NCI-H146 treated with DMSO at 0.1 percent for 48 hours (cell line): ENCODE data around the gene GUK1.
"Not testable (repeated sequence)": the region's sequence is repeated elsewhere in the genome, so short reads cannot be mapped to it uniquely, and the experiment has no call there.

Experiments
- DNase-seq: peaks from one replicate; lab custom pipeline; 2025; ENCODE audit not compliant: unreplicated experiment; lab: John Stamatoyannopoulos, UW

Gene GUK1

DNA sequence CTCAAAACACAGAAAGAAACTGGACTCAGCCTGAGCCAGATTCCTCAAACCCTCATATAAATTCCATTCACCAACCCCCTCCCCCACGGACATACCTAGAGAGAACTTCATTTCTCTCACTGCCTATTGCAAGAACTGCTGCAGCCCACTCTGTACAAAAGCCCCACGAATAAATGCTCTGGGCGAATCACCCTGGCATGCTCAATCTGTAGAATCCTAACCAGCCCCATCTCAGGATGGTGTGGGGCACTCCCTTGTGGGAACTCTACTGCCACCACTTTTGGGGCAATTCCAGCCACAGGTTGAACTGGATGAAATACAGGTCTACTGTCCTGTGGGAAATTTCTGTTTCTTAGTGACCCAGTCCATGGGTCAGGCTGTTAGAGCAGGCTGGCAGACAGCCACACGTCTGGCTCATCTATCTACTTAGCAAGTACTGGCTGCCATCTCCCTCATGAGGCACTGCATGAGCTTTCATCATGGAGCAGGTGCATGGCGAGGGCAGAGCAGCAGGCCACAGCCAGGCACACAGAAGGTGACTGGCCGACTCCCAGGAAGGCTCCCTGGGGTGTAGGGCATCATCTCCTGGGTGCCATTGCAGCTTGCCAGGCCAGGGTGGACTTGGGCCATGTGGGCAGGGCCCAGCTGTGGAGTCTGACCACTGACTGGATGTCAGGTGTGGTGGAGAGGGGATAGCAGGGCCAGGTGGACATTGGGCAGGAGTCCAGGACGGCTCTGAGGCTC lies 35.4 kb upstream of the GUK1 start:
- no peak for DNase-seq

DNA sequence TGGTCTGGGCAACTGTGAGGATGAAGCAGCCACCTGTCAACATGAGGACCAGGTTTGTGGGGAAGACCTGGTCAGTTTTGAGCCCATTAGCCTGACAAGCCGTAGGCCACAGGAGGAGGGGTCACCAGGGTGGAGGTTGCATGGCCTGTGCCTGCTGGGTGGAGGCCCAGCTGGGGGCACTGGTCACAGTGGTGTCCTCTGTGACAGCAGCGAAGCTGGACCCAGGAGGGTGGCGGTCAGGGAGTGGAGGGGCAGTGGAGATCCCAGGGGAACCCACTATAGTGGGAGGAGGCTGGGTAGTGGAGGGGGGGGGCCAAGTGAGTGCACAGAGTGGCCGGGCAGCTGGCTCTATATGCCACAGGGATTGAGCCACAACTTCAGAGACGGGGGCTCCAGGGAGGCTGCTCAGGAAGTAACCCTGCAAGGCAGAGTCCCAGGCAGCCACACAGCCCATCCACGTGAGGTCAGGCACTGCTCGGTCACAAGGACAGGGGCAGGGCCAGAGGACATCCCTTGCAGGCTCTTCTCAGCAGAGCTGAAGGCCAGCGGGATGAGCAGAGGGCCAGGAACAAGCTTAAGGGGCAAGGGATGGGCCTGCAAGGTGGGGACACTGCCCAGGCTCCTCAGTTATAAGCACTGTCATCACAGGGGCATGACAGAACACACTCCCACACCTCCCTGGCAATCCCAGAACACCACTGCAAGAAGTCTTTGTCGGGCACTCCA lies 34.6 kb upstream of the GUK1 start:
- no peak for DNase-seq

DNA sequence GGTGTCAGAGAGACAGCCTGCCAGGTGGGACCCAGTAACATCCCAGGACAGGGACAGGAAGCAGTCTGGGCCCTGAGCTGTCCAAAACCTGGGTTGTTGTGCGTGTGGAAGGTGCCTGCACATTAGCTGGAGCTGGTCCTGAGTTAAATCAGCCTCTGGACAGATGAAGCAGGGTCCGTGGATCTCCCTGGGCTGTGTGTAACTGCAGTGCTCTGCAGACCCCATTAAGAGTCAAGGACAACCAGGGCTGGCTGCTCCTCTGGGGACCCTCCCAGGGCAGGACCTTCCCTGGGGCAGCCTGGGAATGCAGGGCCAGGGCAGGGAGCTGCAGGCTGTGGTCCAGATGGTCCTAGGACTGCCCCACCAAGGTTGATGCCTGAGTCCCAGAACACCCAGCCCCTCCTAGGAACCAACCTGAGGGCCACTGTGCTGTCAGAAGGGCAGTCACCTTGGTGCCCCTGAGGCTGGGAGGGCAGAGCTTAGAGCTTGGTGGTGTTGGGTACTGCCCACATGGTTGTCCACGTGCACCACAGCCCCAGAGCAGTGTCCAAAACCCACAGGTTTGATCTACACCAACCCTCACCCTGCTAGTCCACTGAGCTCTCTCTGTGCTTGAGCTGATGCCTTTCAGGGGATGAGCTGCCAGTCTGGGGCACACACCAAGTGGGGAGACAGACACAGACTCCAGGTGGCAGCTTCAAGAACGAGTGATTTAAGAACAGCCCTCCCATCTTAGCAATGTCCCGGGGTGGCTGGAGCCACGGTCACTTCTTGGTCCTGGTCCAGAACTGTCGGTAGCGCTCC lies 33.9 kb upstream of the GUK1 start:
- no peak for DNase-seq

DNA sequence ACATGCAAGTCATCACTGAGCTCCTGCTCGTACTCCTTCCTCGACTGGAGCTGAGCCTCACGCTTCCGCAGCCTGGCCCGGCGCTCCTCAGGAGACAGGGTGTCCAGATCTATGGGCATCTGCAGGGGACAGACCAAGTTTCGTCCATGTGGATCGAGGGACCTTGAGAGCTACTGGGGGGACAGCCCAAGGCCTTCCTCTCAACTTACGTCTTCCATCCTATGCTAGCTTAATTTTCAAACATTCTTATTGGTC lies 33.4 kb upstream of the GUK1 start:
- DNase-seq, result no peak

DNA sequence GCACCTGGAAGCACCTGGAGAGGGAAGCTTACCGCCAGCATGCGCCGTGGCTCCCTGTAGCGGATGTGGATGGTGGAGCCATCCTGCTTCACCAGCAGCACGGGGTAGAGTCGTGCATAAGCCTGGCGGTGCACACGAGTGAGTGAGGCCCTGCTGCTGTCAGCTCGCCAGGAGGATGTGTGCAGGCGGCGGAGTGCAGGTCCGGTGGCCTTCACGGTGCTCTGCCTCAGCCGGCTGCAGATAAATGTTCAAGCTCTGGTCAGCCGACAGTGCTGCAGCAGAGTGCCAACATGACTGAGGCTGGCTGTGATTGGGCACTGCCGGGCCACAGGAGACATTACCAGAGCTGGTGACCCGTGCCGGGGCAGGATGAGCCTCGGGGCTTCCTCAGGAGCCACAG lies 32.4 kb upstream of the GUK1 start:
- no peak for DNase-seq

DNA sequence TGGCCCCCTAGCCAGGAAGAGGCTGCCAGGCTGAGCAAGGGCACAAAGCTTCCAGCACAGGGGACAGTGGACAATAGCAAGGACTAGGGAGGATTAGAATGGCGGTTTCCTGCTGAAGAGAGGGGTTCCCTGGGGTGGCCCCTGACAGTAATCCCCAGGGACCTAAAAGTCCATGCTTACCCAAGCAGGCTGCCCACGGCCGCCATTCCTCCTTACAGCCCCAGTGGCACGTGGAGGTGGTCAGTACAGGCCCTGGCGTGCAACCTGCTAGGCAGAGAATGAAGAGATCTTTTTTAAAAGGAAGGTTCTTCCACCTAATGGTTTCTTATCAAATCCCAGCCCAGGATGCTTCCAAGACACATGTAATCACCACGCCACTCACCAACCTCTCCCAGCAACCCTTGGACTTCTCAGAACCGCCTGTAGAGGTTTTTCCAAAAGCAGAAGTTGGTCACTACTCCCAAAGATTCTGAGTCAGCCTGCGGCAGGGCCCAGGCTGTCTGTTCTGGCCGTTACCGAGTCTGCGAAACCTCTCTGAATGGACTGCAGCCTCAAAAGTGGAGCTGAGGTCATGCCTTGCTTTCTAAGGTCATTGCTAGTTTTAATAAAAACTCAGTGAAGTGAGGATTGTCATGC lies 31.9 kb upstream of the GUK1 start:
- DNase-seq, result no peak

DNA sequence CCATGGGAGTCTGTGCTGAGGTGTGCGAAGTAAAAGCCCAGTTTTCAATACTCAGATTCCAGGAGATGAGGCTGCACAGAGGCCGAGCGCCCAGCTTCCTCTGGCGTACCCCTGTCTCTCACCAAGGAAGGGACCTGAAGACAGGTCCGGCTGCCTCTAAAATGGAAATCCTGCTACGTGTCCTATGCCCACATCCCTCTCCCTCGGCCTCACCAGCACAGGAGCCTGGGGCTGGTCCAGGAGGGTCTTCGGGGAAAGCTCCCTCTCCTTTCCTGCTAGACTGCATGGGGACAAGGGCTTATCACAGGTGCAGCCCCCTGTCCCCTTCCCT lies 31.4 kb upstream of the GUK1 start:
- DNase-seq, result no peak

DNA sequence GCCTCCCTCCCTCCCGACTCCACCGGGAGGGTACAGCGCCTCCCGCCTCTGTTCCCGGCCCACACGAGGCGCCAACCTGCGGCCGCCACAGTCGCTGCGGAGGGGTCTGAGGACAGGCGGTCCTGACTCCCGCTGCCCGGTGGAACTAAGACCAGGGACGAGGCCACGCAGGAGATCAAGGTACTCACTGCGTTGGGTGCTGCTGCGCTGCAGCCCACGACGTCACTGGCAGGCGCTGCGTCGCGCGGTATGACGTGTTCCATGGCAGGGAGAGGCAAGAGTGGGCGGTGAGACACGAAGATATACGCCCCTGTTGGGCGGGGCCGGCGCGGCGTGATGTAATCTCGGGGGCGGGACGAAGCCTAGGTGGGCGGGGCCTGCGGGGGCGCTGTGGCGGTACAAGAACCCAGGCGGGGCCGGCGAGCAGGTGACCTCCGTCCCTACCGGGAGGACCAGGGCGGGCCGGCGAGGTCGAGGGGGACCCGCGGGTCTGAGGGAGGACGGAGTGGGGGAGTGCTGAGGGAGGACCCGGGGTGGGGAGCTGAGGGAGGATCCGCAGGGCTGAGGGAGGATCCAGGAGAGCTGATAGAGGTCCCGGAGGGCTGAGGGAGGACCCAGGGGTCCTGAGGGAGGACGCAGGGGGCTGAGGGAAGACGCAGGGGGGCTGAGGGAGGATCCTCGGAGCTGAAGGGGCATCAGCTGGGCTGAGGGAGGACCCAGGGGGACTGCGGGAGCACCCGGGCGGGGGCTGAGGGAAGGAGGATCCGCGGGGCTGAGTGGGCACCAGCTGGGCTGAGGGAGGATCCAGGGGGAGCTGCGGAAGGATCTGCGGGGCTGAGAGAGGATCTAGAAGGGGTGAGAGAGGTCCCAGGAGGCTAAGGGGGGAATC lies 30.8 kb upstream of the GUK1 start, which contains the start of gene MRPL55:
TSS of gene MRPL55 (minus strand) at position 227 of the 889 bp plus-strand sequence. CDS start 1,039 bp downstream, outside the sequence.
- DNase-seq, result peak; percentile 84

DNA sequence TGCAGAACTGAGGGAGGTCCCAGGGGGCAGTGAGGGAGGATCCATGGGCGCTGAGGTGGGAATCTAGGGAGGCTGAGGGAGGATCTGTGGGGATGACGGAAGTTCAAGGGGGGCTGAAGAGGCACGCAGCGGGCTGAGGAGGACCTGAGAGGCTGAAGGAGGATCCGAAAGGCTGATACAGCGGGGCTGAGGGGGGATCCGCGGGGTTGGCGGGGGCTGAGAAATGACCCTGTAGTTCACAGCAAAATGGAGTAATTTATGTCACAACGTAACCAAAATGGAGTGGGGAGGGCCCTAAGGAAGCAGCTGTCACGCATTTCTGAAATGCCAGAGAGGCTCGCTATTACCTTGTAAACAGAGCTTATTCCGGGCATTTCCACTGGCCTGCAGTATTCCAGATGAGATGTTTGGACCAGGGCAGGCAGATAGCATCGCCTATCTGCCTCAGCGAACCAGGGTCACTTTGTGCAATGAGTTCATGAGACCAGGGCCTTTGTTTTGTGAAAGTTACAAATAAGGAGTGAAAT lies 30.1 kb upstream of the GUK1 start:
- DNase-seq, result peak; percentile 13

DNA sequence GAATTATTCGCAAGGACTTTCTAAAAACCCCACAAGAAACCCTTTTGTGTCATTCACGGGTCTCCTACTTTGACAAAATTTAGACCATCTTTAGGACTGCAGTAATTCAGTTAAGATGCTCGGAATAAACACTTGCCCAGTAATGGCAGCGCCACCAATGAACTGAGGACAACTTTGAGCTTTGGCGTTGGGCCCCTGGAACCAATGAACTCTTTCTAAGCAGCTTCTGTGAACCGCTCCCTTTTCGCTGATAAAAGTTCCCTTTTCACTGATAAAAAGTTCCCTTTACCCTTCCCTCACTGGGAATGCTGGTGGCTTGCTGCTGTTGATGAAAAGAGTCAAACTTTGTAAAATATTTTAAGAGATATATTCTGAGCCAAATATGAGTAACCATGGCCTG lies 29.5 kb upstream of the GUK1 start:
- no peak for DNase-seq

DNA sequence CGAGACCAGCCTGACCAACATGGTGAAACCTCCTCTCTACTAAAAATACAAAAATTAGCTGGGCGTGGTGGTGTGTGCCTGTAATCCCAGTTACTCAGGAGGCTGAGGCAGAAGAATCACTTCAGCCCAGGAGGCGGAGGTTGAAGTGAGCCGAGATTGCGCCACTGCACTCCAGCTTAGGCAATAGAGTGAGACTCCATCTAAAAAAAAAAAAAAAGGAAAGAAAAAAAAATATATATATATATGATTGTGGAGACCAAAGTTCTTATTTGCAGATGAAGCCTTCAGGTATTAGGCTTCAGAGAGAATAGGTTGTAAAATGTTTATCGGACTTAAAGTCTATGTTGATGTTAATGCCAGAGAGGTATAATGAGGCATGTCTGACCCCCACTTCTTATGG lies 28.8 kb upstream of the GUK1 start:
- DNase-seq, result not testable (repeated sequence)

DNA sequence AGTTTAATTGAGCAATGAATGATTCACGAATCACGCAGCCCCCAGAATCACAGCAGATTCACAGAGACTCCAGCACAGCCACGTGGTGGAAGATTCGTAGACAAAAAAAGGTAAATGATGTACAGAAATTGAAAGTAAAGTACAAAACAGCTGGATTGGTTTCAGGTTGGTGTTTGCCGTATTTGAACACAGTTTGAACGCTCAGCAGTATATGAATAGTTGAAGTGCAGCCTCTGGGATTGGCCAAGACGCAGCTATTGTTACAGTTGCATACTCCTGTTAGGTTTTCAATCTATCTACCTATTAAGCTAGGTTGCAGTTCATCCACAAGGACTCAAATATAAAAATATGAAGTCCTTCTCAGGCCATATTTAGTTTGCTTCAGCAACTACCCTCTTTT lies 27.9 kb upstream of the GUK1 start:
- DNase-seq, result no peak

DNA sequence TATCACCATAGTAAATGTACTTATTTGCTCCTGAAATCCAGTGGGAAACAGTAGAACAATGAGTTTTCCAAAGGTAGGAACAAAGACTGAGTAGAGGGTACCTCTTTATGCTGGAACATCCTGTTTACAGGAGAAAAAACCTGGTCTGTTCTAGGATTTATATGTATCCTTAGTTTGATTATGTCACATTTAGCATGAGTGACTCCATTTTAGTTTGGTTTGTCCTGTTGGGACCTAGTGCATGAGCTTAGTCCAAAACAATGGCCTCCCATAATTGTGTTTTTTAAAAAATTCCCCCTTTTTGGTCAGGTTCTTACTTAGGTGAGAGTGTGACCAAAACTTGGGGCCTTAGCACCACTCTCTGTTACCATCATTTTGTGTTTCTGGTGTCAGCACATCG lies 27.5 kb upstream of the GUK1 start:
- no peak for DNase-seq

DNA sequence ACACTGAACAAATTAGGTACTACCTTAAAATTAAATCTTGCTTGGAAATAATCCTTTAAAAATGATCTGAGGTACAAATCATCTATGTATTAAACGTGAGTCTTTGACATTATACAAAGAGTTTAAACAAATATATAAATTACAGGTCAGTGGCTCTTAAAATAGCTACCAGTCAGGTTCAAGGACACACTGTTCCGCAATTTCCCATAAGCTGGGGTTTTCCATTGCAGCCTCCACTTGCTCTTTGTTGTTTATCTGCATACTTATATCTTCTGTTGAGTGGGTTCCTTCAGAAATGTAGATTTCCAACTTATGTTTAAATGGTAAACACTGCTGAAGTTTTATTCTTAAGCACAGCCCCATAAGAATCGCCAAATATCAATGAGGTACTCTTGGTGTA lies 25.3 kb upstream of the GUK1 start:
- DNase-seq, result no peak

DNA sequence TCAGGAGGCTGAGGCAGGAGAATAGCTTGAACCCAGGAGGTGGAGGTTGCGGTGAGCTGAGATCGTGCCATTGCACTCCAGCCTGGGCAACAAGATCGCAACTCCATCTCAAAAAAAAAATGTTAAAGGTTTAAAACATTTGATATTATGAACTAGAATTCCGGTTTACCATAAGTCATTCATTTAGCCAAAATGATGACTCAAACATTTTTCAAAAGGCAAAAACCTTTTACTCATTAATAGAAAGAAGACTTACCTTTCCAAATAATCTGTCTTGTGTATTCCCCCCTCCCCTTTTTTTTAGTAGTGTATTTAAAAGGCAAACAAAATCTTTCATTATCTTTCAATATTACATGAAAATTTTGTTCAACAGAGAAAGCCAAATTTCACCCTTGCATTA lies 22.7 kb upstream of the GUK1 start:
- DNase-seq, result no peak

DNA sequence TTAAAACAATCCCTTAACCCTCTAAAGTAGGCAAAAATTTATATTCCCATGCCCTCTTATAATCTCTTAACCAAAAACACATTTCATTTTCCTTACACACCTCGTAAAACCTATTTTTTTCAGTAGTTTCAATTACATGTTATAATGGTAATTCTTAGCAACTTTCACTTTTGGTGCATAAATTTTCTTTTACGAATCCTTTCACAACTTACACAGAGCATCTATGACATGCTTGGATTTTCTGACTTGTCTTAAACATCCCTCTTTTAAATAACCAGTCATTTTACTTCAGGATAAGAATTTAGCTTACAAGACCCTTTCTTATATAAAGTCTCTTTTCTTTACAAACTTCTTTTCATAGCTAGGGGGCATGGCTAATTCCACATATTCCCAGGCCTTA lies 22.0 kb upstream of the GUK1 start:
- no peak for DNase-seq

DNA sequence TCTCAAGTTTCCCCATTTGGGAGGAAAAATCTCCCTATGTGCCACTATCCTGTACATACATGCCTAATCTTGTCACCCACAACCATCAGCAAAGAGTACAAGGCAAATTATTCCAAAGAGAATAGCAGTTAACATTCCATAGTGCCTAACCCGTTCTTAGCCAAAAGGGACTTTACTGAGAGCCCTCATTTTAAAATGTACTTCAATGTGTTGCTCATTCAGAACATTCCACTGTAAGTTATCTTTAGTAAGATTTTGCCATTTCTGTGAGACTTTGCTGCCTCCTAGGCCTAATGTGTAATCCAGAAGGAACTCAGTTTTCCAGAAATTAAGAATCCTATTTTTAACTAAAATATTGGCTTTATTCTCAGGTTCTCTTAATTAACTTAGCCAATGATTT lies 19.7 kb upstream of the GUK1 start:
- DNase-seq, result no peak

DNA sequence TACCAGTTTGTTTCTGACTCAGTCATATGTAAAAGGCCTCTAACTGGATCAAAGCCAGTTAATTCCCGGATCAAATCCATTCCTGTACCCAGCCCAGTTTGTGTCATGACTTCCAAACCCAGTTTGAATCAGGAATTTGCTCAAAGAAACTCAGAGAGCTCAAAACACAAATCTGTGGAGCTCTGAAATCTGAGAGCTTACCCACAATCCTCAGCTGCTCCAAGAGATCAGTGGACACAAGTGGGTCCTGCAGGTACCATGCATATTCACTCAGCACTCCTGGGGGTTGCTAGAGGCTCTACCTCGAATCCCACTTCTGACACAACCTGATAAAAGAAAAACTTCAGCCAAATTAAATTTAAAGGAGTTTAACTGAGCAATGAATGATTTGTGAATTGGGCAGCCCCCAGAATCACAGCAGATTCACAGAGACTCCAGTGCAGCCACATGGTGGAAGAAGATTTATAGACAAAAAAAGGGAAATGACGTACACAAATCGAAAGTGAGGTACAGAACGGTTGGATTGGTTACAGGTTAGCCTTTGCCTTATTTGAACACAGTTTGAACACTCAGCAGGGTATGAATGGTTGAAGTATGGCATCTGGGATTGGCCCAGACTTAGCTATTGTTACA lies 19.1 kb upstream of the GUK1 start:
- DNase-seq, result no peak

DNA sequence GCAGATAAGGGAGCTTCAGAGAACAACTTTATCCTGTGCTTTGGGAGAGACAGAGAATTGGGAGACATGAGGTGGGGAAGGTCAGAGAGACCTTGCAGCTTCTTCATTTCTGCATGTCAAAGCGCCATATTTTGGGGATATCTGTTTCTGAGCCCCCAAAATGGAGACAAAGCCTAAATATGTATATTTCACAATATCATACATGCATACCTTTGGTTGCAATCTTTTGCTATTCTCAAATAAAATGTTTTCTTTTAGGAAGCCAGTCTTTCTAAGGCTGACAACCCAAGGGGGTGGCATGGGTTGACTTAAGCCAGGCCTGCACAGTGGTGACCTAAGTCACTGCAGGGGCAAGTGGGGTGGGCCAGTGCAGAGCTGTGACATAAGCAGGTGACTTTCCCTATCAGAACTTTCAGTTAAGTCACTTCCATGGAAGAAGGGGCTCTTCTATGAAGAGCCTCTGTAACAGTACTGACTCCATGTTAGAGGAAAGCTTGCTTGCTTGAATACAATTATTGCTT lies 17.1 kb upstream of the GUK1 start:
- DNase-seq, result no peak

DNA sequence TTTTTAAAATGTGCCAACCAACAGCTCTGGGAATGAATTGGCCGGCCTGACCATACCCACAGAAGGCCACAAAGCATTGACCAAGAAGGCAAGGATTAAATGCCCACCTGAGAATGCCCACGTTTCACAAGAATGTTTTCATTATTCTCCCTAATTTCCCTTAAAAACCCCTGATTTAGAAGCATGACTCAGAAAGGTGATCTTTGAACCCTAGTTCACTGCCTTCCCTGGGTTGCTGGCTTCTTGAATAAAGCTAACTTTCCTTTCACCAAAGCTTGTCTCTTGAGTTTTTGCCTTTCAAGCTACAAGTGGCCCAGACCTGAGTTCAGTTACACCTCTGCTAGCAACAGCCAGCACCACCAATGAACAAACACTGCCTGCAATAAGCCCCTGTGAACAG lies 16.6 kb upstream of the GUK1 start:
- DNase-seq, result no peak
